HG03103 (cell line): ENCODE results near the gene ZNF823.
"Not testable (repeated sequence)": the region's sequence is repeated elsewhere in the genome, so short reads cannot be mapped to it uniquely, and the experiment has no call there.

Source experiments
- ATAC-seq: cut with Tn5 transposase; IDR thresholded peaks from one replicate; pipeline ENCODE4 v1.9.1; 2021; ENCODE audit warnings: low read depth; ENCODE audit not compliant: unreplicated experiment

ZNF823 gene

DNA sequence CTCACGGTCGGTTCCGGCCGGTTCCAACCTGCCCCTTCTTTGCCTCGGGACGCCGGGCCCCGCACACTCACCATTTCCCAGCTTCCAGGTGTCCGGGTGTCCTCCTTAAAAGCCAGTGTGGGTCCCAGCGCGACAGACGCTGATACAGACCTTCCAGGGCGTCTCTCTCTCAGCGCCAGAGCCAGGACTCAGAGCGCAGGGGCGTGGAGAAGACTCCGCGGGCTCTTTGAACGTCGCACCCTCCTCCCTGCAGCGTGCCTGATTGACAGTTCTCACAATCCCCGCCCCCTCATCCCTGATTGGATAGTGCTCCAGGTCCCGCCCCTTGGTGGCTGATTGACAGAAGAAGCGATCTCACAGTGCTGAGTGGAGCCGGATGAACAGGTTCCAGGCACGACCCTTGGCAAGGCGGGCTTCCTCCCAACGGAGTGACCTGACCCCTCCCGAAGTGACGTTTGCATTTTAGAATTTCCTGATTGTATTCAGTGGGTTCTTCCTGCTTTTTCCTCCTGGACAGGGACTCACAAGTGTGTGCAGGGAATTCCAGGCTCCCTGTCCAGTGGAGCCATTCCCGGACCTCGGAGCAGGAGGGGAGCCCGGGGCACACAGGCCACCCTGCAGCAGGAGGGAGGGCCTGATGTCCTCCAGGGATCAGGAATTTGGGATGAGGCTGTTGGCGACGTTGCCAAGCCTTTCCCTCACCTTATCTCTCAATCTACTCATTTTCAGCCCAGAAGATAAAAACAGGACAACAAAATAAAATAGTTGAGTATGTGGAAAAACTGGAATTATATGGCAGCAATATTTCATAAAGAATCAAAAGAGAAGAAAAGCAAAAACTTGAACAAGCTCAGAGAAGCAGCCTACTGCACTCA, at the start of gene ZNF823:
TSS of gene ZNF823 (minus strand) at position 201 of the 875 bp plus-strand sequence. CDS start at position 74, 127 bp downstream.
- peak; percentile 86 for ATAC-seq

DNA sequence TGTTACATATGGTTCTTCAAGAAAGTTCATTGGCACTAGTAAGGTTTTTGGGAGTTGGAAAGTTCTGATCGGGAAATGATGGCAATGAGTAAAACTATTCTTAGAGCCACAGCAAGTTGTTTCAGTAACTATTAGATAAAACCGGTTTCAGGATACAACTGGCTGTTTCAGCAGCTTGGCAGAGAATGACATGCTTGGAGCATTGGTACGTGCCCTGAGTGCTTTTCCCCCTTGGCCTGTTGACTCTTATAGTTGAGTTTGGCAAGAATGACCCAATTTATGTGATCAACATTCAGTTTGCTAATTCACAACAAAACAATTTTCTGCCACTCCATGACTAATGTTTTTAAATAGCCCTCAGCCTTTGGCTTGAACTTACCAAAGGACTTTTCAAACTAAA, 48.8 kb upstream of the ZNF823 start:
- no peak for ATAC-seq

DNA sequence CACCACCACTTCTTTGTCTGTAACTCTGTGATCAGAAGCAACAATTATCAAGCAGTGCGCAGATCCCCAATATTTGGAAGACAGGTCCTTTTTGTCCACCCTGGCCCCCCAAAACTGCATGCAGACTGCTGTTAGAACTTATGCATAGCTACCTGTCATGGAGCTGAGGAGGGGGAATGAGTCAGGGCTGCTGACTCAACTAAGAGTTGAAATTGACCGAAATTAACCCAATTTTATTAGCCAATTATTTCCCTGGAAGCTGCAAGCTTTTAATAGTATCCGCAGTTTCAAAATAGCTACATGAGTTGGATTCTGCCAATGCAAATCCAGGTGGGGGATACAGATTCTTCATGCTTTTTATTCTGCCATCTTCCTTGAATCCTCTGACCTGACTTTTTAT, 45.6 kb upstream of the ZNF823 start:
- no peak for ATAC-seq

DNA sequence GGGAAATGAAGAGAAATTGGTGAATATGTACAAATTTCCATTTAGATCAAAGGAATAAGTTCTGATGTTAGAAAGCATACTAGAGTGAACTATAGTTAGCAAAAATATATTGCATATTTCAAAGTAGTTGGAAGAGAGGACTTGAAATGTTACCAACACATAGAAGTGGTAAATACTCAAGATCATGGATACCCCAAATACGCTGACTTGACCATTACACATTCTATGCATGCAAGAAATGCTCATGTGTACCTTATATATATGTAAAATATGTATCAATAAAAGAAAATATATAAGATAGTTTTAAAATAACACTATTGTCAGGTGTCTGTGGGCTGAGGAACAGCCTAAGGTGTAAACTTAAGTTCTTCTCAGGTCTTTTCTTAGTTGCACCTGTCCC, 45.0 kb upstream of the ZNF823 start:
- ATAC-seq: no peak

DNA sequence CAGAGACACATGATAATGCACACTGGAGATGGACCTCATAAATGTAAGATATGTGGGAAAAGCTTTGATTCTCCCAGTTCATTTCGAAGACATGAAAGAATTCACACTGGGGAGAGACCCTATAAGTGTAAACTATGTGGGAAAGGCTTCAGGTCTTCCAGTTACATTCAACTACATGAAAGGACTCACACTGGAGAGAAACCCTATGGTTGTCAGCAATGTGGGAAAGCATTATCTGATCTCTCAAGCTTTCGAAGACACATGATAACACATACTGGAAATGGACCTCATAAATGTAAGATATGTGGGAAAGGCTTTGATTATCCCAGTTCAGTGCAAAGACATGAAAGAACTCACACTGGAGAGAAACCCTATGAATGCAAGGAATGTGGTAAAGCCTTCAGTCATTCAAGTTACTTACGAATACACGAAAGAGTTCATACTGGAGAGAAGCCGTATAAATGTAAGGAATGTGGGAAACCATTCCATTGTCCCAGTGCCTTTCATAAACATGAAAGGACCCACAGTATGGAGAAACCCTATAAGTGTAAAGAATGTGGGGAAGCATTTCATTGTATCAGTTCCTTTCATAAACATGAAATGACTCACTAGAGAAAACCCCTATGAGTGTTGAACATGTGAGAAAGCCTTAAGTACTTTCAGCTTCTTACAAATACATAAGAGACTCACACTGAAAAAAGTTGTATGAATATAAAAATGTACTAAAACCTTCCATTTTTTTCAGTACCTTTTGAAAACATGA, 42.7 kb upstream of the ZNF823 start:
- ATAC-seq: no peak

DNA sequence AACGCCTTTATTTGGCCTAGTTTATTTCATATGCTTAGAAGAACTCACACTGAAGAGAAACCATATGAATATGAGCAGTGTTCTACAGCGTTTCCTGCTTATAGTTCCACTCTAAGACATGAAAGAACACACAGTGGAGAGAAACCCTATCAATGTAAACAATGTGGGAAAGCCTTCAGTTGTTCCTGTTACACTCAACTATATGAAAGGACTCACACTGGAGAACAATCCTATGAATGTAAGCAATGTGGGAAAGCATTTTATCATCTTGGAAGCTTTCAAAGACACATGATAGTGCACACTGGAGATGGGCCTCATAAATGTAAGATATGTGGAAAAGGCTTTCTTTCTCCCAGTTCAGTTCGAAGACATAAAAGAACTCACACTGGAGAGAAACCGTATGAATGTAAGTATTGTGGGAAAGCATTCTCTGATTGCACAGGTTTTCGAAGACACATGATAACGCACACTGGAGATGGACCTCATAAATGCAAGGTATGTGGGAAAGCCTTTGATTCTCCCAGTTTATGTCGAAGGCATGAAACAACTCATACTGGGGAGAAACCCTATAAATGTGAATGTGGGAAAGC, 41.8 kb upstream of the ZNF823 start:
- ATAC-seq: no peak

DNA sequence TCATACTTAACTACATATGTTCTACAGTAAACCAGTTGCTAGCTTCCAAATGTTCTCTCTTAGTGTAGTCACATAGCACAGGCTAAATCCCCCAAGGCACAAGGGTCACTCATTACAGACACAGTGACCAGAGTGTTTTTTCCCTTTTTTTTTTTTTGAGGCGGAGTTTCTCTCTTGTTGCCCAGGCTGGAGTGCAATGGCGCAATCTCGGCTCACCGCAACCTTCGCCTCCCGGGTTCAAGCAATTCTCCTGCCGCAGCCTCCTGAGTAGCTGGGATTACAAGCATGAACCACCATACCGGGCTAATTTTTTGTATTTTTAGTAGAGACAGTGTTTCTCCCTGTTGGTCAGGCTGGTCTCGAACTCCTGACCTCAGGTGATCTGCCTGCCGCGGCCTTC, 37.9 kb upstream of the ZNF823 start:
- not testable (repeated sequence) for ATAC-seq

DNA sequence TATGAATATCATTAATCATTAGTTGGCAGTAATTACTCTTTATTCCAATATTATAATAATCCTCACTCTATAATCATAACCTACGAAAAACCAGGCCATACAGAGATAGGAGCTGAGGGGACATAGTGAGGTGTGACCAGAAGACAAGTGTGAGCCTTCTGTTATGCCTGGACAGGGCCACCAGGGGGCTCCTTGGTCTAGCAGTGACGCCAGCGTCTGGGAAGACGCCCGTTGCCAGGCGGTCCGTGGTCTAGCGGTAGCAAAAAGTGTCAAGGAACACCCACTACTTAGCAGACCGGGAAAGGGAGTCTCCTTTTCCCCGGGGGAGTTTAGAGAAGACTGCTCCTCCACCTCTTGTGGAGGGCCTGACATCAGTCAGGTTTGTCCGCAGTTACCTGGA, 32.8 kb upstream of the ZNF823 start:
- not testable (repeated sequence) for ATAC-seq

DNA sequence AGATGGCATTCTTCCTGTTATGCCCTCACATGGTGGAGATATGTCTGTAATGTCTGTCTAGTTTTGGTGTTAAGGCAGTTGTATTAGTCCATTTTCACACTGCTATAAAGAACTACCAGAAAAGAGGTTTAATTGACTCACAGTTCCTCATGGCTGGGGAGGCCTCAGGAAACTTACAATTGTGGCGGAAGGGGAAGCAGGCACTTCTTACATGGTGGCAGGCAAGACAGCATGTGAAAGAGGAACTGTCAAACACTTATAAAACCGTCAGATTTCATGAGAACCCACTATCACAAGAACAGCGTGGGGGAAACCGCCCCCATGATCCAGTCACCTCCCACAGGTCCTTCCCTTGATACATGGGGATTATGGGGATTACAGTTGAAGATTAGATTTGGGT, 31.2 kb upstream of the ZNF823 start:
- ATAC-seq: no peak

DNA sequence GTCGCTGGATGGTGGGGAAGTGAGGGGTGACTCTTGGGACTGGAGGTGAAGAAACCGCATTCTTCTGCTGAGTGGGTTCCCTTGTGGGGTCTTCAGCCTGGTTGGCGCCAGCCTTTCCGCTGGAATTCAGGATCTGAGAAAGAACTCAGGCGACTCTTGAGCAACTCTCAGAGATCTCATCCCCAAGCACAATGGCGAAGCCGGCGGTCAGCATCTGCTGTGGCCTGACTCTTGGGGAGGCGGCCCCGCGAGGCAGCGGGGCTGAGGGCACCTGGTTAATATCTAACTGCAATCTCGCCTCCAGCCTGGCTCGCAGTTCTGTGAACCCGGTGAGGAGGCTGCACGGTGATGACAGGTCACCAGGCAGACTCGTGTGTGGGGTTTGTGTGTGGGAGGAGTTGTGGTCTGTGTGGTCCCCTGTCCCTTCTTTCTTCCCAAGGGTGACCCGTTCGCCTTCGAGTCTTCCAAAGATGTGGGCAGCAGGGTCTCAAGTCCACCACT, 28.9 kb upstream of the ZNF823 start:
- peak; percentile 31 for ATAC-seq

DNA sequence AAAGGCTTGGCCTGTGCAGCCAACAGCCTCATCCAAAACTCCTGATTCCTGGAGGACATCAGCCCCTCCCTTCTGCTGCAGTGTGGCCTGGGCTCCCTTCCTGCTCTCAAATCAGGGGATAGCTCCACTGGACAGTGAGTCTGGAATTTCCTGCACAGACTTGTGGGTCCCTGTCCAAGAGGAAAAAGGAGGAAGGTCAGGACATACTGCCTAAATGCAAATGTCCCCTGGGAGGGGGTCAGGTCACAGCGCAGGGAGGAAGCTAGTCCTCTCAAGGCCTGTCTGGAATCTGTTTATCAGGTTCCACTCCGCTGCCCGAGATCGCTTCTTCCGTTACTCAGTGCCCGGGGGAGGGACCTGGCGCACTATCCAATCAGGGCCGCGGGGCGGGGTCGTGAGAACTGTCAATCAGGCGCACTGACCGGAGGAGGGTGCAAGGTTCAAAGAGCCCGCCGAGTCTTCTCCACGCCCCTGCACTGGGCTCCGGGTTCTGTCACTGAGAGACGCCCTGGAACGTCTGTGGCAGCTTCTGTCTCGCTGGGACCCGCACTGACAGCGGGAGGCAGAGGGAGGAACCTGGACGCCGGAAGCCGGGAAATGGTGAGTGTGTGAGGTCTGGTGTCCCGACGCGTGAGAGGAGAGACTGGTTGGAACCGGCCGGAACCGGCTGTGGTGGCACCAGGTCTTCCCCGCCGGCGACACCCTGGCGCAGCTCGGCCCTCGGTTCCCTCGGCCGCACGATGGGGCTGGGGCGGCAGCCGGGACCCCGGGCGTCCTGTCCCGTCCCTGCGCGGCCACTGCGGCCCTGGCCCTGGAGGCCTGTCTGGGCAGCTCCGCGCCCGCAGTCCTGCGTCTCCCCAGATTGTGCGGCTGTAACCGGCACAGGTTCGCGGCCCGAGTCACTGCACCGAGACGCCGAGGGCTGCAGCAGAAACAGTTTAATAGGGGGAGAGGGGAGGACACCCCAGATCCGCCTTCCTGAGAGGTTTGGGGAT, 28.1 kb upstream of the ZNF823 start, which contains the start of gene ZNF441:
TSS of gene ZNF441 (plus strand) at position 404 of the 995 bp plus-strand sequence. CDS start at position 598, 194 bp downstream.
- ATAC-seq: peak; percentile 87

DNA sequence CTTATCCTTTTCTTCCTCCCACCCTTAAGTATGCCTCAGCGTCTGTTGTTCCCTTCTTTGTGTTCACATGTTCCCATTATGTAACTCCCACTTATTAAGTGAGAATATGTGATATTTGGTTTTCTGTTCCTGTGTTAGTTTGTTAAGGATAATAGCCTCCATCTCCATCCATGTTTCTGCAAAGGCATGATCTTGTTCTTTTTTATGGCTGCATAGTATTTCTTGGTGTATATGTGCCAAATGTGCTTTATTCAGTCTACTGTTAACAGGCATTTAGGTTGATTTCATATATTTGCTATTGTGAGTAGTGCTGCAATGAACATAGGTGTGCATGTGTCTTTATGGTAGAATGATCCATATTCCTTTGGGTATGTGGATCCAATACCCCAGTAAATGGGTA, 24.9 kb upstream of the ZNF823 start:
- no peak for ATAC-seq

DNA sequence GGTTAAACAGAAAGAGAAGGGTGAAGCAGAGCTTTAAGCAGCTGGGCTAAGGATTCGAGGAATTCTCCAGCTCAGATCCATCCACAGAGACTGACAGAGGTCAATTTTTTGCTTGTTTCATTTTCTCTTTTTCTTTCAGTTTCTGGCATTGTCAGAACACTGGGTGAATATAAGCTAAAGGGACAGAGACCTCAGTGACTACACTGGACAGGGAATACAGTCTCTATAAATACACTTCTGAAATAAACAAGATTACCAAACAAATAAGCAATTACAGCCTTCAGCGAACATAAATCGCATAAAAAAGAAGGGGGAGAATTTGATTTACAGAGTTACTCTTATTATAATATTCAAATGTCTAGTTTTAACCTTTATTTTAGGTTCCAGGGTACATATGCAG, 24.4 kb upstream of the ZNF823 start:
- ATAC-seq: no peak

DNA sequence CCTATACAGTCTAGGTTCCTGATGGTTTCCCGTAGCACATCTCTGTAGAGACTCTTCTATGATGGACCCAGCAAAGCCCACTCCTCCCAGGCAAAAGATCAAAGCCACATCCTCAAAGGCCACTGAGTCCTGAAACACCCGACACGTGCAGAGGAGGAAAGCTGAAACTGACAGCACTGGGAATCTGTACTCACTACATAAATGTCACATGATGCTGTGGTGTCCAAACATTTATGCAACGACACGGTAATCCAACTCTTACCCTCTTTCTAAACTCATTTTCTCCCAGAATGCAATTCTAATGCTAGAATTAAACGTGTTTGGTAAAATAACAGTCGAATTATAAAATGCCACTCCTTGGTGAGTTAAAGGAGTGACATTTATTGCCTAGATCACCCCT, 21.1 kb upstream of the ZNF823 start:
- ATAC-seq: no peak

DNA sequence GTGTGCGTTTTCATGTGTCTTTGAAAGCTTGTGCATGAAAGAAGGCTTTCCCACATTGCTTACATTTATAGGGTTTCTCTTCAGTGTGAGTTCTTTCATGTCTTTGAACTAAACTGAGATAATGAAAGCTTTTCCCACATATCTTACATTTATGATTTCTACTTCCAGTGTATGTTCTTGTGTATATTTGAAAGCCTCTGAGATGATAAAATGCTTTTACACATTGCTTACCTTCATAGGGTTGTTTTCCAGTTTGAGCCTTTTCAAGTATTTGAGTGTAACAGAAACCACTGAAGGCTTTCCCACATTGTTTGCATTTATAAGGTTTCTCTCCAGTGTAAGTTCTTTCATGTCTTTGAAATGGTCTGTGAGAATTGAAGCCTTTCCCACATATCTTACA, 18.2 kb upstream of the ZNF823 start:
- ATAC-seq: no peak

DNA sequence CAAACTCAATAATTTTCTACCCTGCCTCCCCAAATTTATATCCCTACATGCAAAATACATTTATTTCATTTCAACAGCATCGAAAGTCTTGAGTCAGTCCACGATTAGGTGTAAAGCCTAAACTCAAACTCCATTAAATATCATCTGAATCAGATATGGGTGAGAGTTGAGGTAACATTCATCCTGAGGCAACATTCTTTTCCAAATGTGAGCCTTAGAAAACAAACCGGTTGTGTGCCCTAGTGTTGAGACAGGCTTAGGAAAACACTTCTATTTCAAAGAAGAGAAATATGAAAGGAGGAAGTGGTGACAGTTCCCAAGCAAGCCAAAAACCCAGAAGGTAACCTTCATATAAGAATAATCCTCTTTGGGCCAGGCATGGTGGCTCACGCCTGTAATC, 15.9 kb upstream of the ZNF823 start:
- ATAC-seq: no peak

DNA sequence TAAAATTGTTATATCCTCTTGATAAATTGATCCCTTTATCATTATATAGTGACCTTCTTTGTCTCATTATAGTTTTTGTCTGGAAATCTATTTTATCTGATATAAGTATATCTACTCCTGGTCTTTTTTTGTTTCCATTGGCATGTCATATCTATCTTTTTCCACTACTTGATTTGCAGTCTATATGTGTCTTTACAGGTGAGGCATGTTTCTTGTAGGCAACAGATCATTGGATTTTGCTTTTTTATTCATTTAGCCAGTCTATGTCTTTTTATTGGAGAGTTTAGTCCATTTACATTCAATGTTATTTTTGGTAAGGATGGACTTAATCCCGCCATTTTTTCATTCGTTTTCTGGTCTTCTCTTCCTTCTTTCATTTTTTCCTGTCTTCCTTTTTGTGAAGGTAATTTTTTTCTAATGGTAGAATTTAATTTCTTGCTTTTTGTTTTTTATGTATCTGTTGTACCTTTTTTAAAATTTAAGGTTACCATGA, 13.5 kb upstream of the ZNF823 start:
- ATAC-seq: no peak

DNA sequence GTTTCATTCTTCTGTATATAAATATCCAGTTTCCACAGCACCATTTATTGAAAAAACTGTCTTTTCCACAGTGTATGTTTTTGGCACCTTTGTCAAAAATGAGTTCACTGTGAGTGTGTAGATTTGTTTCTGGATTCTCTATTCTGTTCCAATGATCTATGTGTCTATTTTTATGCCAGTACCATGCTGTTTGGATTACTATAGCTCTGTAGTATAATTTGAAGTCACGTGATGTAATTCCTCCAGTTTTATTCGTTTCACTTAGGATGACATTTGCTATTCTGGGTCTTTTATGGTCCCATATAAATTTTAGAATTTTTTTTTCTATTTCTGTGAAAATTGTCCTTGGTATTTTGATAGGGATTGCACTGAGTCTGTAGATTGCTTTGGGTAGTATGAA, 11.0 kb upstream of the ZNF823 start:
- ATAC-seq: no peak

DNA sequence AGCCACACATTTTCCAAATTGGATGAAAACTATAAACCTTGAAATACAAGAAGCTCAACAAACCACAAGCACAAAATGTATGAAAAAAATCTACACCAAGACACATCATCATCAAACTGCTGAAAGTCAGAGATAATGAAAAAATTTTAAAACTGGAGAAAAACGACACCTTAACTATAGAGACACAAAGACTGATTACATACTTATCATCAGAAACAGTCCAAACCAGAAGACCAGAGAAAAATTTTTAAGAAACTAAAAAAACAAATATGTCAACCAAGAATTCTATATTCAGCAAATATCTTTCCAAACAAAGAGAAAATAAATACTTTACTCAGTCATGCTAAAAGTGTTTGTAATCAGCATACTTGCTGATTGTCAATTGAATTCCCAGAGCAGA, 8.5 kb upstream of the ZNF823 start:
- no peak for ATAC-seq

DNA sequence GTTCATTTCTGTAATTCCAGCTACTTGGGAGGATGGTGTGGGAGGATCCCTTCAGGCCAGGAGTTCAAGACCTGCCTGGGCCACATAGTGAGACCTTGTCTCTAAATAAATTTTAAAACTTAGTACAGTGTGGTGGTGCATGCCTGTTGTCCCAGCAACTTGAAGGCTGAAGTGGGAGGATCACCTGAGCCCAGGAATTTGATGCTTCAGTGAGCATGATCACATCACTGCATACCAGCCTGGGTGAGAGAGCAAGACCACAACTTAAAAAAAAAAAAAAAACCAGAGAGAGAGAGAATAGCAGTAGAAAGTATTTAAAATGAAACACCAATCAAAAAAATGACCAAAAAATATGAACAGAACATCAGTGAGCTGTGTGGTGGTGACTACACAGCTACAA, 7.1 kb upstream of the ZNF823 start:
- ATAC-seq: no peak
